CD14-positive monocyte (primary cell): Measurements from ENCODE around the gene BRIP1. TPM values are rescaled to one million over a fixed set of nuclear protein-coding genes. Genes with fewer than 3 reads are reported as not detected.

ENCODE experiments used
- DNase-seq, 3 donors: peaks; one replicate each; pipeline ENCODE4 v3.0.0-alpha.2; 2011 to 2022
- H2AFZ ChIP-seq: 2 replicates; pipeline ENCODE4 v1.6.0; 2012; ENCODE audit warnings: mild to moderate bottlenecking, low read depth, low read length, inconsistent platforms; ENCODE audit not compliant: insufficient read depth, poor library complexity, severe bottlenecking
- H3K27ac ChIP-seq, 2 donors: 1 replicate in 1 of 2; 2 replicates in 1 of 2; pipeline ENCODE4 v1.5.1; 2012 to 2013; ENCODE audit warnings: low read length in 2 of 2, control low read depth in 1 of 2, inconsistent platforms in 1 of 2, low read depth in 1 of 2, mild to moderate bottlenecking in 1 of 2
- H3K27me3 ChIP-seq, 2 donors: one replicate each; pipeline versions ENCODE4 v1.6.0 to v1.6.1; 2011 to 2013; ENCODE audit warnings: low read length in 2 of 2; ENCODE audit not compliant: control insufficient read depth in 2 of 2, insufficient read depth in 2 of 2
- H3K36me3 ChIP-seq, 2 donors: replicated peaks in 1 of 2; 1 replicate in 1 of 2; 2 replicates in 1 of 2; pipeline versions ENCODE4 v1.5.1 to v1.6.1; 2012 to 2013; ENCODE audit warnings: low read length in 2 of 2, control low read depth in 1 of 2, inconsistent platforms in 1 of 2, mild to moderate bottlenecking in 1 of 2; ENCODE audit not compliant: insufficient read depth in 2 of 2, control insufficient read depth in 1 of 2
- H3K4me1 ChIP-seq, 2 donors: 1 replicate in 1 of 2; 2 replicates in 1 of 2; pipeline versions ENCODE4 v1.5.1 to v1.6.1; 2012 to 2013; ENCODE audit warnings: low read length in 2 of 2, control low read depth in 1 of 2, inconsistent platforms in 1 of 2, mild to moderate bottlenecking in 1 of 2, moderate library complexity in 1 of 2; ENCODE audit not compliant: insufficient read depth in 2 of 2, control insufficient read depth in 1 of 2
- H3K4me2 ChIP-seq: replicated peaks from 2 replicates; pipeline ENCODE3; 2012; ENCODE audit warnings: low read length, moderate library complexity, mild to moderate bottlenecking; ENCODE audit not compliant: poor library complexity, severe bottlenecking; ENCODE audit errors: extremely low read depth
- H3K4me3 ChIP-seq, 3 experiments: fragments of 200-600 bp in 1 of 3; sonication (generic) in 1 of 3; replicated peaks in 1 of 3; 1 replicate in 2 of 3; 2 replicates in 1 of 3; pipeline ENCODE4 v1.5.1; 2011 to 2013; ENCODE audit warnings: low read length in 3 of 3, mild to moderate bottlenecking in 3 of 3, control low read depth in 2 of 3, low read depth in 2 of 3, inconsistent platforms in 1 of 3, moderate library complexity in 1 of 3
- H3K79me2 ChIP-seq: 2 replicates; pipeline ENCODE4 v1.6.0; 2012; ENCODE audit warnings: mild to moderate bottlenecking, control low read depth, inconsistent platforms, low read length, moderate library complexity; ENCODE audit not compliant: insufficient read depth
- H3K9ac ChIP-seq: 2 replicates; pipeline ENCODE4 v1.6.0; 2017; ENCODE audit warnings: low read length, mild to moderate bottlenecking; ENCODE audit not compliant: insufficient read depth, poor library complexity, severe bottlenecking
- H3K9me3 ChIP-seq, 2 donors: replicated peaks in 1 of 2; 1 replicate in 1 of 2; 2 replicates in 1 of 2; pipeline versions ENCODE4 v1.5.1 to v1.6.1; 2012 to 2013; ENCODE audit warnings: low read length in 2 of 2, control low read depth in 1 of 2; ENCODE audit not compliant: control insufficient read depth in 1 of 2, insufficient read depth in 1 of 2
- H4K20me1 ChIP-seq: 2 replicates; pipeline ENCODE4 v1.6.0; 2012; ENCODE audit warnings: mild to moderate bottlenecking, low read length, control low read depth, moderate library complexity; ENCODE audit not compliant: insufficient read depth
- H3K27ac Mint-ChIP-seq, 7 donors: one replicate each; pipeline ENCODE4 v1.8.0; 2020; ENCODE audit warnings: mild to moderate bottlenecking in 7 of 7, mixed read lengths in 7 of 7, moderate library complexity in 6 of 7, inconsistent platforms in 2 of 7
- H3K27me3 Mint-ChIP-seq, 3 donors: one replicate each; pipeline ENCODE4 v1.8.0; 2021 to 2022; ENCODE audit warnings: low read depth in 3 of 3, mild to moderate bottlenecking in 3 of 3, mixed read lengths in 3 of 3, moderate library complexity in 3 of 3, inconsistent platforms in 1 of 3
- H3K36me3 Mint-ChIP-seq, 2 donors: one replicate each; pipeline ENCODE4 v1.8.0; 2020; ENCODE audit warnings: mixed read lengths in 2 of 2, inconsistent platforms in 1 of 2, mild to moderate bottlenecking in 1 of 2
- H3K4me1 Mint-ChIP-seq: one replicate; pipeline ENCODE4 v1.8.0; 2020; ENCODE audit warnings: mild to moderate bottlenecking, mixed read lengths
- H3K4me3 Mint-ChIP-seq, 2 donors: one replicate each; pipeline ENCODE4 v1.8.0; 2020; ENCODE audit warnings: mild to moderate bottlenecking in 2 of 2, mixed read lengths in 2 of 2, moderate library complexity in 1 of 2
- H3K9me3 Mint-ChIP-seq, 7 donors: one replicate each; pipeline ENCODE4 v1.8.0; 2020 to 2022; ENCODE audit warnings: mixed read lengths in 7 of 7, mild to moderate bottlenecking in 6 of 7, moderate library complexity in 6 of 7, inconsistent platforms in 2 of 7
- CTCF ChIP-seq: fragments of 200-600 bp; IDR thresholded peaks from one replicate; pipeline ENCODE4 v1.8.0; 2022; ENCODE audit warnings: antibody characterized with exemption, mild to moderate bottlenecking
- WGBS: methylation state at CpG from one replicate; pipeline ENCODE4 v1.1.5; 2013; ENCODE audit warnings: missing lambda C conversion rate; ENCODE audit not compliant: insufficient coverage; 5-methylcytosine and 5-hydroxymethylcytosine counted together
- intact Hi-C, 2 donors: fragments of 100-400 bp; cut with micrococcal nuclease; formaldehyde crosslinking; loops; one replicate each; pipeline versions ENCODE4 v1.15.0 to v1.15.1; 2023
- polyA plus RNA-seq, 3 donors: library from polyadenylated mRNA; depleted of rRNA in 1 of 3; unstranded in 2 of 3; stranded (reverse) in 1 of 3; fragments of 300-500 nt in 2 of 3; fragments of >200 nt in 1 of 3; fragmentation: Illumina TruSeq in 2 of 3; gene quantifications; 1 replicate in 2 of 3; 2 replicates in 1 of 3; pipeline ENCODE4 v1.2.3, GENCODE V29; 2012 to 2021

BRIP1 gene
- polyA plus RNA-seq, 3 donors, result 0.11 to 0.12 TPM; not detected in 1

GRCh38 chr17:61700252-61700651, 163.1 kb downstream of the BRIP1 start:
- no peak overlapping the region for H3K9ac ChIP-seq
- Mint-ChIP-seq H3K9me3 (peaks cover 31 to 56% (median 46%) of the 10 kb centered on the region in 7 donors), H3K4me3 (no peak overlapping the region), H3K36me3 (peaks cover 0 to 2% of the 10 kb centered on the region in 2 donors), H3K27ac (no peak overlapping the region), H3K27me3 (no peaks in the 10 kb centered on the region), H3K4me1 (no peaks in the 10 kb centered on the region)
- no peak overlapping the region for H2AFZ ChIP-seq
- no peaks in the 10 kb centered on the region for H3K36me3 ChIP-seq
- TF ChIP-seq CTCF, result no peak
- no peaks in the 10 kb centered on the region for H3K79me2 ChIP-seq
- H3K9me3 ChIP-seq, result peaks cover 18 to 34% of the 10 kb centered on the region in 2 donors
- no peak for DNase-seq
- intact Hi-C loops, result no loop called here
- no peaks in the 10 kb centered on the region for H3K27me3 ChIP-seq
- H3K4me1 ChIP-seq, result no peaks in the 10 kb centered on the region
- H3K4me2 ChIP-seq, result no peak overlapping the region
- no peak overlapping the region for H3K27ac ChIP-seq
- no peak overlapping the region for H3K4me3 ChIP-seq
- H4K20me1 ChIP-seq, result no peaks in the 10 kb centered on the region
- no CpG with 5 or more reads among the region's 5 CpGs for WGBS

- peaks cover 29 to 56% (median 46%) of the 10 kb centered on the region in 7 donors for H3K9me3 Mint-ChIP-seq
- WGBS, result 100% methylated on average over 2 of the region's 2 CpGs
- H3K27me3 Mint-ChIP-seq, result no peaks in the 10 kb centered on the region
- Histone ChIP-seq H3K36me3 (no peaks in the 10 kb centered on the region), H3K79me2 (no peaks in the 10 kb centered on the region), H3K4me3 (no peak overlapping the region), H3K9ac (no peak overlapping the region), H3K27ac (no peak overlapping the region), H4K20me1 (no peaks in the 10 kb centered on the region), H3K27me3 (no peaks in the 10 kb centered on the region), H2AFZ (no peak overlapping the region), H3K9me3 (peaks cover 18 to 34% of the 10 kb centered on the region in 2 donors), H3K4me2 (no peak overlapping the region), H3K4me1 (no peaks in the 10 kb centered on the region)
- H3K36me3 Mint-ChIP-seq, result no peaks in the 10 kb centered on the region
- intact Hi-C loops, result no loop called here
- H3K4me3 Mint-ChIP-seq, result no peak overlapping the region
- no peak for DNase-seq
- TF ChIP-seq CTCF, result no peak
- H3K27ac Mint-ChIP-seq, result no peak overlapping the region
- H3K4me1 Mint-ChIP-seq, result no peaks in the 10 kb centered on the region
Observed at GRCh38 chr17:61699694-61700093, 163.6 kb downstream of the BRIP1 start.
